ENCODE results near the gene CYP3A7.

DNA sequence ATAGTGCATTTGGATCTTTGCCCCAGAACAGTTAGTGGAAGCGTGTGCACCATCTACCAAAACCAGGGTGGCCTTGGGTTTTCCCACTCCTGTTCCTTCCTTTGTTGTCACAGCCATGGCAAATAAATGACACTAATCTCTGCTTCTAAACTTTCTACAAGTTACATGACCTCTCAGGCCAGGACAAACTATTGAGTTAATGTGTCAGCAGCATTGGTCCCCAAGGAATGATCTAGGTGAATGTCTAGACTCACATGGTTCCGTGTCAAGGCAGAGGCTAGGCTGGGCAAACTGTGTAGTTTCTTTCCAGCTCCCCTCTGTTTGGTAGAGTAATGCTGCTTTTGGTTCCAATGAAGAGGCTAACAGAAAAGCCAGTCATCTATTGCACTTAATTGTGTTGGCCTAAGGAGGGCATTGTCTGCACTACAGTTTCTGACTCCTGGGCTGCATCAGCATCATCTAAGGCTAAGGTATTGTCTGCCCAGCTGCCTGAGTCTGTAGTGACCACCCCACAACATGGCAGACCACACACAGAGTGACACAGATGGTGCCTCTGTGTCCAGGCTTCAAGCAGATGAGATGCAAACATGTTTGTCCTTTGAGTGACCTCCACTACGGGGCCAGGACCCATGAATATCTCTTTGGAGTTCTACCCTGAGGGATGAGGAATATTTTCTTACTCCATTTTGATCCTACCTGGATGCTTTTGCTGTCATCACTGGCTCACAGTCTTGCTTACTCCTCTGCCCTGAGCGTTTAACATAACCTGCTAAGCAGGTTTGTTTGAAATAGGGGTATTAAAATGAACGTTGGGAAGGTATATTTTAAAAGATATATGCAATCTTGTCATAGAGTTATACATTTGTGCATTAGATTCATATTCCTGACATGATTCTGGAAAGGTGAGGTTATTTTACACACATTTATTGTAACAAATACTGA, 47.3 kb upstream of the CYP3A7 start:
- TF ChIP-seq SMC3 (IDR thresholded peaks at IDR 0.05) (no peak), REST (IDR thresholded peaks at IDR 0.05) (no peak), MAZ (IDR thresholded peaks at IDR 0.05; ENCODE audit: borderline replicate concordance, low read depth, low read length) (no peak), EP300 (IDR thresholded peaks at IDR 0.05) (no peak), TP53 (CRISPR knock-in tag; IDR thresholded peaks at IDR 0.05) (no peak), POLR2A (IDR thresholded peaks at IDR 0.05; ENCODE audit: low read length) (no peak), TFCP2L1 (CRISPR knock-in tag; IDR thresholded peaks at IDR 0.05) (no peak)
- TF ChIP-seq, protein P1, sequence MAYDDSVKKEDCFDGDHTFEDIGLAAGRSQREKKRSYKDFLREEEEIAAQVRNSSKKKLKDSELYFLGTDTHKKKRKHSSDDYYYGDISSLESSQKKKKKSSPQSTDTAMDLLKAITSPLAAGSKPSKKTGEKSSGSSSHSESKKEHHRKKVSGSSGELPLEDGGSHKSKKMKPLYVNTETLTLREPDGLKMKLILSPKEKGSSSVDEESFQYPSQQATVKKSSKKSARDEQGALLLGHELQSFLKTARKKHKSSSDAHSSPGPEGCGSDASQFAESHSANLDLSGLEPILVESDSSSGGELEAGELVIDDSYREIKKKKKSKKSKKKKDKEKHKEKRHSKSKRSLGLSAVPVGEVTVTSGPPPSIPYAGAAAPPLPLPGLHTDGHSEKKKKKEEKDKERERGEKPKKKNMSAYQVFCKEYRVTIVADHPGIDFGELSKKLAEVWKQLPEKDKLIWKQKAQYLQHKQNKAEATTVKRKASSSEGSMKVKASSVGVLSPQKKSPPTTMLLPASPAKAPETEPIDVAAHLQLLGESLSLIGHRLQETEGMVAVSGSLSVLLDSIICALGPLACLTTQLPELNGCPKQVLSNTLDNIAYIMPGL (CRISPR knock-in tag; IDR thresholded peaks at IDR 0.05; ENCODE audit: borderline replicate concordance) = no peak
- TF ChIP-seq, protein P2, sequence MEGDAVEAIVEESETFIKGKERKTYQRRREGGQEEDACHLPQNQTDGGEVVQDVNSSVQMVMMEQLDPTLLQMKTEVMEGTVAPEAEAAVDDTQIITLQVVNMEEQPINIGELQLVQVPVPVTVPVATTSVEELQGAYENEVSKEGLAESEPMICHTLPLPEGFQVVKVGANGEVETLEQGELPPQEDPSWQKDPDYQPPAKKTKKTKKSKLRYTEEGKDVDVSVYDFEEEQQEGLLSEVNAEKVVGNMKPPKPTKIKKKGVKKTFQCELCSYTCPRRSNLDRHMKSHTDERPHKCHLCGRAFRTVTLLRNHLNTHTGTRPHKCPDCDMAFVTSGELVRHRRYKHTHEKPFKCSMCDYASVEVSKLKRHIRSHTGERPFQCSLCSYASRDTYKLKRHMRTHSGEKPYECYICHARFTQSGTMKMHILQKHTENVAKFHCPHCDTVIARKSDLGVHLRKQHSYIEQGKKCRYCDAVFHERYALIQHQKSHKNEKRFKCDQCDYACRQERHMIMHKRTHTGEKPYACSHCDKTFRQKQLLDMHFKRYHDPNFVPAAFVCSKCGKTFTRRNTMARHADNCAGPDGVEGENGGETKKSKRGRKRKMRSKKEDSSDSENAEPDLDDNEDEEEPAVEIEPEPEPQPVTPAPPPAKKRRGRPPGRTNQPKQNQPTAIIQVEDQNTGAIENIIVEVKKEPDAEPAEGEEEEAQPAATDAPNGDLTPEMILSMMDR (IDR thresholded peaks at IDR 0.05) = no peak
- TF ChIP-seq, protein P3, sequence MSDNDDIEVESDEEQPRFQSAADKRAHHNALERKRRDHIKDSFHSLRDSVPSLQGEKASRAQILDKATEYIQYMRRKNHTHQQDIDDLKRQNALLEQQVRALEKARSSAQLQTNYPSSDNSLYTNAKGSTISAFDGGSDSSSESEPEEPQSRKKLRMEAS (IDR thresholded peaks at IDR 0.05) = no peak

Data from A549 (cell line).